ENCODE data around the gene PRKG1.

Gene PRKG1

DNA sequence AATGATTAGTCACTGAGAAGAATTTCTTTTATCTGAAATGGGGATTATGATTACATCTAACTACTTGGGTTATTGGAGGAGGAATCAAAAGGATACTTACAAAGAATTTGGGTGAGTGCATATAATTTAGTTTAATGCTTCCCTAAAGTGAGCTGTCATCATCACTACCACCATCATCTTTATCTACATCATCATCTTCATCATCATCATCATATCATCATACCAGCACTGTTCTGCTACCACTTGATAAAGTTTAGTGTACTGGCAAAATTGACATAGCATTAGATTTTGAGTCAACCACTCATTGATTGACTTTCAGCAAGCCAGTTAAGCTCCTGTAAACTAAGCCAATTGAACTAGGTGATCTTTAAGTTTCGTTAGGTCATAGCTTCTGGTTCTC is 994.2 kb downstream of the PRKG1 start:
- H3K36me3 ChIP-seq (ENCODE audit: control insufficient read depth, insufficient read depth, low read length), result no peaks in the 10 kb centered on the region
- no peaks in the 10 kb centered on the region for H3K4me1 ChIP-seq (ENCODE audit: control insufficient read depth, insufficient read depth, low read length)
- no peak overlapping the region for H3K9ac ChIP-seq (ENCODE audit: low read length)
- no peak overlapping the region for H3K4me3 ChIP-seq (ENCODE audit: low read length)
- H3K27ac ChIP-seq (ENCODE audit: low read depth, low read length), result no peak overlapping the region
- no peaks in the 10 kb centered on the region for H3K27me3 ChIP-seq (ENCODE audit: control insufficient read depth, insufficient read depth, low read length)

DNA sequence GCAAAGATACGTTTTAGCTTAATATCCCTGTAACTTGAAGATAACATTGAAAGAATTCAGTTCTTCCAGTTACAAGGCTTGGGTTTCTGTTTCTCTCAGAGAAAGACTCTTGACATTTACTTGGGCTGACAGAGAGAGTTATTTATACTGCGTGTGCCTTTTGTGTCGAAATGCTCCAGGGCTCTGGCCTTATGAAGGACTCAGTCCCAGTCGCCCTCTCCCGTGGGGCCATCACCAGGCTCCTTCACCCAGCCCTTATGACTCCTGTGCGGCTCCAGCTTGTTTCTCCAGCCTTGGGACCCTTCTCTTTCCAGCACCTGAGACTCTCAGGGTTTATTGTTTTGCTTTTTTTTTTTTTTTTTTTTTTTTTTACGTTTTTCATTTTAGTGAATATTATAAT is 997.5 kb downstream of the PRKG1 start:
- H3K27ac ChIP-seq (ENCODE audit: low read depth, low read length), result no peak overlapping the region
- H3K9ac ChIP-seq (ENCODE audit: low read length), result no peak overlapping the region
- H3K4me3 ChIP-seq (ENCODE audit: low read length), result no peak overlapping the region
- no peaks in the 10 kb centered on the region for H3K27me3 ChIP-seq (ENCODE audit: control insufficient read depth, insufficient read depth, low read length)
- no peaks in the 10 kb centered on the region for H3K4me1 ChIP-seq (ENCODE audit: control insufficient read depth, insufficient read depth, low read length)
- H3K36me3 ChIP-seq (ENCODE audit: control insufficient read depth, insufficient read depth, low read length), result no peaks in the 10 kb centered on the region

- no peak overlapping the region for H3K9ac ChIP-seq (ENCODE audit: low read length)
- H3K4me1 ChIP-seq (ENCODE audit: control insufficient read depth, insufficient read depth, low read length), result no peaks in the 10 kb centered on the region
- no peak overlapping the region for H3K4me3 ChIP-seq (ENCODE audit: low read length)
- H3K27me3 ChIP-seq (ENCODE audit: control insufficient read depth, insufficient read depth, low read length), result no peaks in the 10 kb centered on the region
- no peaks in the 10 kb centered on the region for H3K36me3 ChIP-seq (ENCODE audit: control insufficient read depth, insufficient read depth, low read length)
- no peak overlapping the region for H3K27ac ChIP-seq (ENCODE audit: low read depth, low read length)
Observed at GRCh38 chr10:52074505-52075026, 1000.3 kb downstream of the PRKG1 start.

- Histone ChIP-seq H3K27ac (ENCODE audit: low read depth, low read length) (no peak overlapping the region), H3K27me3 (ENCODE audit: control insufficient read depth, insufficient read depth, low read length) (no peaks in the 10 kb centered on the region), H3K9ac (ENCODE audit: low read length) (no peak overlapping the region), H3K4me3 (ENCODE audit: low read length) (no peak overlapping the region), H3K4me1 (ENCODE audit: control insufficient read depth, insufficient read depth, low read length) (no peaks in the 10 kb centered on the region), H3K36me3 (ENCODE audit: control insufficient read depth, insufficient read depth, low read length) (no peaks in the 10 kb centered on the region)
Observed at GRCh38 chr10:52077814-52078213, 1003.5 kb downstream of the PRKG1 start.

- no peak overlapping the region for H3K4me3 ChIP-seq (ENCODE audit: low read length)
- no peaks in the 10 kb centered on the region for H3K36me3 ChIP-seq (ENCODE audit: control insufficient read depth, insufficient read depth, low read length)
- H3K4me1 ChIP-seq (ENCODE audit: control insufficient read depth, insufficient read depth, low read length), result no peaks in the 10 kb centered on the region
- no peaks in the 10 kb centered on the region for H3K27me3 ChIP-seq (ENCODE audit: control insufficient read depth, insufficient read depth, low read length)
- no peak overlapping the region for H3K9ac ChIP-seq (ENCODE audit: low read length)
- no peak overlapping the region for H3K27ac ChIP-seq (ENCODE audit: low read depth, low read length)
Observed at GRCh38 chr10:52078397-52078937, 1004.2 kb downstream of the PRKG1 start.

DNA sequence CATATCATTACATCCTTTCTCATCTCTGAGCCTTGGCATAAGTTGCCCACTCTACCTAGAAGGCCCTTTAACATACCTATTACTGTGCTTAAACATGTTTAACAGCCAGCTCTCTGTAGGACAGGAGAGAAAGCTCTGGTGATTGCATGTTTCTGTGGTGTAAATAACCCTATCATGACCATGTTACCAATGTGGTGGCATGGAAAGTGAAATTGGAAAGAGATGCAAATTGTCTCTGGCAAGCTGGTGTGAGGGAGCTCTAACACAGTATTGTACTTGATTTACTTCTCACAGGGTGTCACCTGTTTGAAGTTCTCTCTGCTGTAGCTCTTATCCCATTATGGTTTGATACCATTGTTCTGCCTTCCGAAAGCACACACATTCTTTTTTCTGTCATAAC is 1008.0 kb downstream of the PRKG1 start:
- Histone ChIP-seq H3K4me3 (ENCODE audit: low read length) (no peak overlapping the region), H3K4me1 (ENCODE audit: control insufficient read depth, insufficient read depth, low read length) (no peaks in the 10 kb centered on the region), H3K36me3 (ENCODE audit: control insufficient read depth, insufficient read depth, low read length) (no peaks in the 10 kb centered on the region)

GRCh38 chr10:52083422-52083821 is 1009.1 kb downstream of the PRKG1 start:
- H3K4me1 ChIP-seq (ENCODE audit: control insufficient read depth, insufficient read depth, low read length), result no peaks in the 10 kb centered on the region

More for the DNA sequence above, 1008.0 kb downstream of the PRKG1 start:
- H3K9ac ChIP-seq (ENCODE audit: low read length), result no peak overlapping the region
- H3K27me3 ChIP-seq (ENCODE audit: control insufficient read depth, insufficient read depth, low read length), result no peaks in the 10 kb centered on the region
- no peak overlapping the region for H3K27ac ChIP-seq (ENCODE audit: low read depth, low read length)

GRCh38 chr10:52092390-52092789 is 1018.1 kb downstream of the PRKG1 start:
- Histone ChIP-seq H3K36me3 (ENCODE audit: control insufficient read depth, insufficient read depth, low read length) (no peaks in the 10 kb centered on the region), H3K4me3 (ENCODE audit: low read length) (no peak overlapping the region), H3K9ac (ENCODE audit: low read length) (no peak overlapping the region), H3K27me3 (ENCODE audit: control insufficient read depth, insufficient read depth, low read length) (no peaks in the 10 kb centered on the region), H3K4me1 (ENCODE audit: control insufficient read depth, insufficient read depth, low read length) (no peaks in the 10 kb centered on the region), H3K27ac (ENCODE audit: low read depth, low read length) (no peak overlapping the region)

More at GRCh38 chr10:52083422-52083821, 1009.1 kb downstream of the PRKG1 start:
- no peak overlapping the region for H3K9ac ChIP-seq (ENCODE audit: low read length)
- no peaks in the 10 kb centered on the region for H3K27me3 ChIP-seq (ENCODE audit: control insufficient read depth, insufficient read depth, low read length)
- no peak overlapping the region for H3K4me3 ChIP-seq (ENCODE audit: low read length)
- no peak overlapping the region for H3K27ac ChIP-seq (ENCODE audit: low read depth, low read length)
- no peaks in the 10 kb centered on the region for H3K36me3 ChIP-seq (ENCODE audit: control insufficient read depth, insufficient read depth, low read length)

DNA sequence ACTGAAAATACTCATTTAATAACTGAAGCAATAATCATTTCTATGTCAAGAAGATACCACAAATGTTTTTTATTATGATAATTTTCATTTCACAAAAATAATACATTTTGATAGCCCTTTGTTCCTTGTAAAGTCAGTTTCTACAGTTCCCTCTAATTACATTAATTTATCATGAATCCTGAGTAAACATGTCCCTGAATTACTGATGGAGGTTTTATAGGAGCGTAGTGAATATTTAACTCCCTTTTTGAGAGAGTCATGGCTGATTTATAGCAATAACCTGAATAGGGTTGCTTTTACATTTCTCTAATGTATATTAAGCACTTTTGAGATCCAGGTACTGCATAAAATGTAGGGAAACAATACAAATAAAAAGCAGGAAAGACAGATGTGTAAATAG is 1023.8 kb downstream of the PRKG1 start:
- Histone ChIP-seq H3K27ac (ENCODE audit: low read depth, low read length) (no peak overlapping the region), H3K36me3 (ENCODE audit: control insufficient read depth, insufficient read depth, low read length) (no peaks in the 10 kb centered on the region), H3K9ac (ENCODE audit: low read length) (no peak overlapping the region), H3K4me3 (ENCODE audit: low read length) (no peak overlapping the region), H3K4me1 (ENCODE audit: control insufficient read depth, insufficient read depth, low read length) (no peaks in the 10 kb centered on the region), H3K27me3 (ENCODE audit: control insufficient read depth, insufficient read depth, low read length) (no peaks in the 10 kb centered on the region)

DNA sequence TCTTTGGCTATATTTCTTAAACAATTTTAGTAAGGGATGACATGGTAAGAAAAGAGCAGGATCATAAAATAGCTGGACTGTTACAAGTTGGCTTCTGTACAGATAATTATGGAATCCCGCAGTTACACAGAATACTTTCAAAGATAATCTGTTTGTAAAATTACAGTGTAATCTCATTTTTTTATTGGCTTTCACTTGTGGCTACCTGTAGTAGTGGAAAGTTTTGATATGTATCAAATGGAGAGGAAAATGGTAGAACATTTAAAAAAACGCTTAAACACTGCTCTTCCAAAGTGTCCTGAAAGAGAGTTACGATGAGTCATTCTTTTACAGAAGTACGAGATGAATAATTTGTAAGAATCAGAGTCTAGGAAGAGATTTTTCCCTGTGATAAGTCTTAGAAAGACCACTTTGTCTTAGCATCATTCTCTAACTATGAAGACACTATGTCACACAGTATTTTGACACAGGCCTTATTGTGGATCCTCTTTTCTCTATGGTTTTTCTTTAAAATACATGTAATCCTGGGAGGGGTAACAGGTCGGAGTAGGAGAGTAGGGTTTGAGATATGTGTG is 1024.8 kb downstream of the PRKG1 start:
- no peaks in the 10 kb centered on the region for H3K4me1 ChIP-seq (ENCODE audit: control insufficient read depth, insufficient read depth, low read length)
- H3K27ac ChIP-seq (ENCODE audit: low read depth, low read length), result no peak overlapping the region
- H3K36me3 ChIP-seq (ENCODE audit: control insufficient read depth, insufficient read depth, low read length), result no peaks in the 10 kb centered on the region
- no peaks in the 10 kb centered on the region for H3K27me3 ChIP-seq (ENCODE audit: control insufficient read depth, insufficient read depth, low read length)
- H3K9ac ChIP-seq (ENCODE audit: low read length), result no peak overlapping the region
- H3K4me3 ChIP-seq (ENCODE audit: low read length), result no peak overlapping the region

DNA sequence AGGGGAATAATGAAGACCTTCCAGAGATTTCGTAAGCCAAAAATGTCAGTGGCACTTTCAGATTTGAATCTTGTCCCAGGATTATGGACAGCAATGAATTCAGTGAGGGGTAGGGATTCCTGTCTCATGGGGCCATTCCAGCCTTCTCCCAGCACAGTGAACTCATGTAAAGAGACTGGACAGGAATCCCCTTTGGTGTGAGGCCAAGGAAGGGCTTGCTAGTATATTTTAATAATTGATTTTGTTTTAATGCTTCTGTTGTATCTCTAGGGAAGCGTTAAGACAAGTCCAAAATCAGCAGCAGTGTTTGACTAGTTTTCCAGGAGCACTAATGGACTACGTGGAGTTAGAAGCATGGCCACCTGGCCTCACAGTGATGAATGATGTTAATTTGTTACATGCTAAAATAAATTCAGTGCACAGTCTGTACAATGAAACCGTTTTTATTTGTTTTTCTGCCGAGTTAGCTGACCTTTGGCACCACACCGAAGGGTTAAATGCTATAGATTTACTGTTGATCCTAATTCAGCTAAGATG is 1025.8 kb downstream of the PRKG1 start:
- H3K27ac ChIP-seq (ENCODE audit: low read depth, low read length), result no peak overlapping the region
- H3K4me3 ChIP-seq (ENCODE audit: low read length), result no peak overlapping the region
- H3K27me3 ChIP-seq (ENCODE audit: control insufficient read depth, insufficient read depth, low read length), result no peaks in the 10 kb centered on the region
- no peaks in the 10 kb centered on the region for H3K36me3 ChIP-seq (ENCODE audit: control insufficient read depth, insufficient read depth, low read length)
- H3K4me1 ChIP-seq (ENCODE audit: control insufficient read depth, insufficient read depth, low read length), result no peaks in the 10 kb centered on the region
- H3K9ac ChIP-seq (ENCODE audit: low read length), result no peak overlapping the region

GRCh38 chr10:52105301-52105700 is 1031.0 kb downstream of the PRKG1 start:
- Histone ChIP-seq H3K27ac (ENCODE audit: low read depth, low read length) (no peak overlapping the region), H3K4me3 (ENCODE audit: low read length) (no peak overlapping the region), H3K4me1 (ENCODE audit: control insufficient read depth, insufficient read depth, low read length) (no peaks in the 10 kb centered on the region), H3K27me3 (ENCODE audit: control insufficient read depth, insufficient read depth, low read length) (no peaks in the 10 kb centered on the region), H3K36me3 (ENCODE audit: control insufficient read depth, insufficient read depth, low read length) (no peaks in the 10 kb centered on the region), H3K9ac (ENCODE audit: low read length) (no peak overlapping the region)

DNA sequence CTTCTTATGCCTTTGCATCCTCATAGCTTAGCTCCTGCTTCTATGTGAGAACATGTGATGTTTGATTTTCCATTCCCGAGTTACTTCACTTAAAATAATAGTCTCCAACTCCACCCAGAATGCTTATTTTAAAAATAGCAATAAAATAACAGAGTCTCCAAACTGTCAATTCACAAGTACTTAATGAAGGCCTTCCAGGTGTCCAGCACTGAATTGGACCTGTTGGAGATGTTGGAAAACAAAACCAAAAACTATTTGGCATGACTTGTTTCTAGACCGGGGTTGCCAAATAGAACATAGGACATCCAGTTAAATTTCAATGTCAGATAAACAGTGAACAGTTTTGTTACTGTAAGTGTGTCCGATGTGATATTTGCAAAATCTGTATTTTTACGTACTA is 1031.7 kb downstream of the PRKG1 start:
- H3K27ac ChIP-seq (ENCODE audit: low read depth, low read length), result no peak overlapping the region
- no peaks in the 10 kb centered on the region for H3K36me3 ChIP-seq (ENCODE audit: control insufficient read depth, insufficient read depth, low read length)
- no peak overlapping the region for H3K9ac ChIP-seq (ENCODE audit: low read length)
- no peaks in the 10 kb centered on the region for H3K27me3 ChIP-seq (ENCODE audit: control insufficient read depth, insufficient read depth, low read length)
- no peaks in the 10 kb centered on the region for H3K4me1 ChIP-seq (ENCODE audit: control insufficient read depth, insufficient read depth, low read length)
- H3K4me3 ChIP-seq (ENCODE audit: low read length), result no peak overlapping the region

Measured in rectal smooth muscle tissue (tissue), 1 donor.